HG02840 (cell line): ENCODE results near the gene NCKAP5.
A peak's percentile ranks its signal among the peaks of the same experiment; 100 is the strongest.

Experiments used
- ATAC-seq: cut with Tn5 transposase; IDR thresholded peaks from one replicate; pipeline ENCODE4 v1.9.1; 2021; ENCODE audit warnings: mild to moderate bottlenecking, moderate library complexity, moderate number of reproducible peaks; ENCODE audit not compliant: unreplicated experiment, low FRiP score

The NCKAP5 gene

GRCh38 chr2:133360190-133360589, 208.1 kb downstream of the NCKAP5 start:
- ATAC-seq = peak; percentile 46

GRCh38 chr2:133352719-133353118, 215.5 kb downstream of the NCKAP5 start:
- no peak for ATAC-seq

GRCh38 chr2:133346654-133347053, 221.6 kb downstream of the NCKAP5 start:
- ATAC-seq = no peak

- no peak for ATAC-seq
These were observed 222.6 kb downstream of the NCKAP5 start for GRCh38 chr2:133345638-133346037.

- ATAC-seq = no peak
These were observed 223.4 kb downstream of the NCKAP5 start for GRCh38 chr2:133344849-133345248.

DNA sequence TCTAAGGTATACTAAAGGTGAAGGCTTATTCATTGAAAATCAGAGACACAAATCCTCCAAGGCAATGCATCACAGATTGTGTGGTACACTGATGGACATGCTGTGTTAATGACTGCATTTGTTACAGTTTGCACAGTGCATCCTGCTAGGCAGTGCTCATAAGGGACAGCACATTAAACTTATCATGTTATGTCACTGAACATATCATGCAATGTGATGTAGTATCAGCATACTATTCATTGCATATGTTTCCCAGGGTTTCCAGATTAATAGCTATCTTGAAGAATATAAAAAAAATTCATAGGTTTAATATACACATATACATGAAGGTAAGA, 225.3 kb downstream of the NCKAP5 start:
- no peak for ATAC-seq

DNA sequence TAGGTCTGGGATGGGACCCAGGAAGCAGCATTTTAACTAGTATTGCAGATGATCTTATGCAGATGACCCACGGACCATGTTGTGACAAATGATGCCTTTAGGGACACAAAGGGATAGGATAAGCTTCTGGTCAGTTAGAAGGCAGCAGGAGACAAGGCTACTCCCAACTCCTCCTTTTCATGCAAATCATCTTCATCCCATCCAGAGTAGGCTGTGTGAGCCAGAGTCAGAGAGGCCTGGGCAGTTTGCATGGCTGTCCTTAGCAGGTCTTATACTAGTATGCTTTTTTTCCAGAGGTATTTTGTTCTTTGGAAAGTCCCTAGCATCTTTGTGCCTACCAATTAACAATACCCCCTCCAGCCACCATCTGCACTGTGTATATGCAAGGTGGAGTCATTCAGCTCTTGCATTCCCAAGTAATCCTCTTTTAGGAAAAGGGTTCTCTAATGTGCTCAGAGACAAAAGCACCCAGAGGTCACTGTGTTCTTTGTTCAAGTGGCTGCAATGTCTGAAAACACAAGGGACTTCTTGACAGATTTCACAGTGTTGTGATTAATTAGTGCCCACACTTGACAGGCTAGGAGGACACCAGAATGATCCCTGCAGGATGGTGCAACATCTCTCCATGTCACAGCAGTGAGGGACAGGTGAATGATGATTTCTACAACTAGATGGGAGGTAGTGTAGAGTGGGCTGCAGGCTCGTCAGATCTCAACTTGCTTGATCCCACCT, 225.8 kb downstream of the NCKAP5 start:
- ATAC-seq = no peak

- no peak for ATAC-seq
These were observed 226.7 kb downstream of the NCKAP5 start for GRCh38 chr2:133341575-133341974.

GRCh38 chr2:133338224-133338623, 230.0 kb downstream of the NCKAP5 start:
- no peak for ATAC-seq

- ATAC-seq = no peak
These were observed 233.3 kb downstream of the NCKAP5 start for GRCh38 chr2:133334923-133335322.

GRCh38 chr2:133333181-133333580, 235.1 kb downstream of the NCKAP5 start:
- no peak for ATAC-seq

GRCh38 chr2:133331436-133331835, 236.8 kb downstream of the NCKAP5 start:
- no peak for ATAC-seq

DNA sequence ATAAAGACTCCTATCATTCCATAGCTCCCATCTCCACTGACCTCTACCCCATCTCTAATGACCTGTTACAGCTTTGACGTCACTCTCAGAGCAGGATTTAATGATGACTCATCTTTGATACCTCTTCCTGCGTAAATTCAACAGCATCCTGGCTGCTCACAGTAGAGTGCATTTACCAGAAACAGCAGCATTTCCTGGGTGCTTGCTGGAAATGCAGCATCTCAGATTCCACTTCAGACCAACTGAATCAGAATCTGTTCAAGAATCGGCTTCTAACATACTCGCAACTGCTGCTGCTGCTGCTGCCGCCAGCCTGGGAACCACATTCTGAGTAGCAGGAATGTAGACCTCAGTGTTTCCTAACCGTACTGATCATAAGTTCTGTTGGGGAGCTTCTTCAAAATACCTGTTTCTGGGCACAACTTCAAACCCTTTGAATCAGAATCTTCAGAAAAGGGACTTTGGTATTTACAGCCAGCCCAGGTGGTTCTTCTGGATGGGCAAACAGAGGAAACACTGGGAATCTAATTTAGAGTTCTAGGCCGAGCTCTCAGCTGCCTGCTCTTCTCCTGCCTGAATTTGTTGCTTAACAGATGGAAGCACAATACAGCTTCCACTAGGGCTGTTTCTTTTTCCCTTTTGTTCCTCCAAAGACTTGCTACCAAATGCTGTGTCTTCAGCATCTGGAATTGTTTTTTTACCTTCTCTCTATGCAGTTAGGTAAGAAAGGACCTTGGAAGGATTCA, 241.4 kb downstream of the NCKAP5 start:
- ATAC-seq = no peak

- no peak for ATAC-seq
These were observed 244.1 kb downstream of the NCKAP5 start for GRCh38 chr2:133324150-133324561.

GRCh38 chr2:133322909-133323308, 245.4 kb downstream of the NCKAP5 start:
- ATAC-seq = no peak

GRCh38 chr2:133317178-133317577, 251.1 kb downstream of the NCKAP5 start:
- ATAC-seq = no peak

DNA sequence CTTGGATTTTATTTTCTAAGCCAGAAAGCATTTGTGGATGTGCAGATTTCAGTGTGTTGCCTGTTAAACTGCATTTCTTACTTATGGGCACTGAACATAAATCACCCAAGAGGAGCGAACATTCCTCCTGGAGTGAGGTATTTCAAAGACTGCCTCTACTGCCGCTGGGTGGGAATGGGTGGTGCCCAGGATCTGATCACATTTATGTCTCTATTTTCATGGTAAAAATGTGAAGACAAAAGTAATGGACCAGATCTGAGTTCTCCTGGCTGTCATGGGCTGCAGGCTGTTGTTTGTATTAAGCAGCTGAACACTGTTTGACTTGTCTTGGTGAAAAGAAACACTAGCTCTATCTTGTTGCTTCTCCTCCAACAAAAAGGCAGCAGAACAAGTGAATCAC, 251.7 kb downstream of the NCKAP5 start:
- ATAC-seq = no peak

GRCh38 chr2:133315280-133315679, 253.0 kb downstream of the NCKAP5 start:
- no peak for ATAC-seq

DNA sequence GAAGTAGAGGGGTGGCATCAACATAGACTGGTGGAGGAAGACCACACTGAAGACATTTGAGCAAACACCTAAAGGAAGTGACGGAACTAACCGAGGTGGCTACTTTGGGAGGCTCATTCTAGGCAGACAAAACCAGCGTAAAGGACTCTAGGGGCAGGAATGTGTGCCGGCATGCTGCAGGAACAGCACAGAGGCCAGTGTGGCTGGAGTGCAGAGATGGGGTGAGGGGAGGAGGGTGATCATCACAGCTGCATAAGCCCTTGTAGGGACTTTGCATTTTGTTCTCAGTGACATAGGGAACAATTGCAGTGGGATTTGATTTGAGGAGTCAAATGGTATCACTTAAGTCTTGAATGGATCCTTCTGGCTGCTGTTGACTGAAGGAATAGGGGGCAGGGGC, 253.5 kb downstream of the NCKAP5 start:
- ATAC-seq = no peak

DNA sequence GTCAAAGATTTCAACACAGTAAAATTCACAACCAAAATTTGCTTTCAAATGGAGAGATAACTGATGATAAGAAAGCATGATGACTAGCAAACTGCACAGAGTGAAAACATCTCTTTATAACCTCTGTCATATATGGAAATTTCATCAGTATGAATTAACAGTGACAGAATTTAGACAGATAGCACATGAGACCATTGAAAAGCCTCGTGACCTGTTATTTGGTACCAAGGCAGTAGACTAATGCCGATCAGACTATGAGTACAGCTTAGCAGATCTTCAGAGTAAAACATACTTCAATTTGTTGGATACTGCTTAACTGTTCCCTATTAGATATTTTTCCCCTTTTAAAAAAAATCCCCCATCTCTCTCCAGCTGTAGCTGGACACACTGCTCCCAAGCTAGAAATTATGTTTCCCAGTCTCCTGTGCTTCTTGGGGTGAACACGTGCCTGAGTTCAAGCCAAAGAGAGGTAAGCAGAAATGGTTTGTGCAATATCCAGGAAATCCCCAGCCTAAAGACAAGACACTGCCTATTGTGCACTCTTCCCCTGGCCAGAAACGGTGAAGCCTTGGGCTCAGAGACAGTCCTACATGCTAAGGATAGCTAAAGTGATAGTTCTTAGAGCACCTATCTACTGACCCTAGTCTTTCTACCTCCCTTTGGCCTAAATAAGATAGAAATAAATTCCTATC, 256.1 kb downstream of the NCKAP5 start:
- no peak for ATAC-seq

GRCh38 chr2:133306236-133306635, 262.0 kb downstream of the NCKAP5 start:
- no peak for ATAC-seq

DNA sequence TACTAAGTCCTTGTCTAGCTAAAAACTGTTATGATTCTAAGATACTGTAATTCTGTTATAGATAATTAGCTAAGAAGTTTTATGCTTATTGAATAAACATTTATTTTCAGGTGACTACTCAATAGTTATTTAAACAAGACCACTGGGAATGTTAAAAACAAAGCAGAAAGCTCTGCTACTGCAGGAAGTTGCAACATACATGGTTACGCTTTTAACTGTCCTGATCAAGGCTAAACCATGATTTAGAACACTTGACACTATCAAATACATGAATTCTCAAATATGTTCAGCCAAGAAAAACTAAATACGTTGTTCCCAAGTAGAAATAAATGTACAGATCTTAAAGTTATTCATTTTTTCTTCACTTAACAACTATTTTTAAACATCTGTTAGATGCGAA, 263.9 kb downstream of the NCKAP5 start:
- ATAC-seq = no peak
